HG03159 (cell line): ENCODE data around the gene TYMS.

ENCODE experiments used
- ATAC-seq: cut with Tn5 transposase; IDR thresholded peaks from one replicate; pipeline ENCODE4 v1.9.1; 2021; ENCODE audit warnings: mild to moderate bottlenecking, moderate library complexity; ENCODE audit not compliant: unreplicated experiment

The TYMS gene

DNA sequence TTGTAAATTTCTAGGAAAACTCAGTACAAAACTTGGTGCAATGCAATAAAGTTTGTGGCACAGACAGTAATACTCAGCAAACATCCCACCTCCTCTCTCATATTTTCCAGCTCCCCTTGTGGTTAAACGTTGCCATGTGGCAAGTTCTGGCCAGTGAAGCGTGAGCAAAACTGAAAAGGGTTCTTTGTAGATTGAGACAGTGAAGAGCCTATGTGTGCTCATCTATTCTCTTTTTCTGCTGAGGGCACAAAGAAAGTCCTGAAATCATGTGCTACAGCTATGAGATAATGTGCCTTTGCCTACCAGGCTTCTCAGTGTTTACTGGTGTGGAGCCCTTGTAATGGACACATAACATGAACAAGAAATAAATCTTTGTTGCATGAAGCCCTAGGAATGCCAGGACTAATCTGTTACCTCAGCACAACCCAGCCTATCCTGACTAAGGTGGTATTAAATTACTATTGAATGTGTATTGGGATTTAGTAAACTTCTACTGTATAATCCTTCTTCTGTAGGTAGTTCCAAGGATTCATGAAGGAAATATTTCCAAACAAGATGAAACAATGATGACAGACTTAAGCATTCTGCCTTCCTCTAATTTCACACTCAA lies 13.0 kb upstream of the TYMS start:
- no peak for ATAC-seq

DNA sequence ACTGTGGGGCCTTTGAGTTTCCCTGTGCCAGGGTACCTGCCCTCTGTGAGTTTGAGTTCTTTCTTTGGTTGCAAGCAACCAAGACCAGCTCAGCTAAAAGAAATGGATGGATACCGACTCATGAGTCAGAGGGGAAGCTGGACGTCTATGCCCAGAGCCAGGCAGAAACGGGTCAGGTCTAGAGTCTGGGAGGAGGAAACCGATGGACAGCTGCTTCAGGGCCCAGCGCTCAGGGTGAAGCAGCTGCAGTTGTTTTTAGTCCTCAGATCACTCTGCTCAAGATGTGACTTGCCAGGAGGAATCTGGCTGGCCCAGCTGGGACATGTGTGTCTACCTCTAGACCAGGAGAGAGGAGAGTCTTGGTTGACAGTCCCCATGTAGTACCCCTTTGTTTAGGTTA lies 10.1 kb upstream of the TYMS start:
- ATAC-seq = no peak

DNA sequence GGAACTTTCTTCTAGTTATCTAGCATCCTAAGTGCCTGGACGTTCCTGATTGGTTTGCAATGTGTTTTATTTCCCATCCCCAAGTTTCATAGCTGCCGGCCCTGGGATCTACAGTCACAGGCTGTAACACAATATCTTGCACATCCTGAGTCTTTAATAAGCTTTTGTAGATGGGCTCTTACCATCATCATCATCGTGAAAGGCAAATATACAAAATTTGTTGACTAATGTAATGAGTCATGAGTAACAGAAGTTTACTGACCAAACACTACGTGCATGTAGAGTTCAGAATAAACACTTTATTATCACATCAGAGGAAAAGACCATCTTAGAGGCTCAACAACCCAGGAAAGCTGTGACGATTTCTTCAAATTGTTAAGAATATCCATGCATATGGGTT lies 8.1 kb upstream of the TYMS start:
- ATAC-seq = no peak

DNA sequence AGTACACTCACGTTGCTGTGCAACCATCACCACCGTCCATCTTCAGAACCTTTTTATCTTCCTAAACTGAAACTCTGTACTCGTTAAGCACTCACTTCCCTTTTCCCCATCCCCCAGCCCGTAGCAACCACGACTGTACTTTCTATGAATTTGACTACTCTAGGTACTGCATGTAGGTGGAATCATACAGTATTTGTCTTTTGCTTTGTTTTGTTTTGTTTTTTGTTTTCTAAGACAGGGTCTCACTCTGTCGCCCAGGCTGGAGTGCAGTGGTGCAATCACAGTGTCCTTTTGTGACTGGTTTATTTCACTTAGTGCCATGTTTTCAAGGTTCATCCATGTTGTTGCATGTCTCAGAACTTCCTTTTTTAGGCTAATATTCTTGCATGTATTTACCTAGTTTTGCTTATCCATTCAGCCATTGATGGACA lies 7.0 kb upstream of the TYMS start:
- peak; percentile 98 for ATAC-seq

DNA sequence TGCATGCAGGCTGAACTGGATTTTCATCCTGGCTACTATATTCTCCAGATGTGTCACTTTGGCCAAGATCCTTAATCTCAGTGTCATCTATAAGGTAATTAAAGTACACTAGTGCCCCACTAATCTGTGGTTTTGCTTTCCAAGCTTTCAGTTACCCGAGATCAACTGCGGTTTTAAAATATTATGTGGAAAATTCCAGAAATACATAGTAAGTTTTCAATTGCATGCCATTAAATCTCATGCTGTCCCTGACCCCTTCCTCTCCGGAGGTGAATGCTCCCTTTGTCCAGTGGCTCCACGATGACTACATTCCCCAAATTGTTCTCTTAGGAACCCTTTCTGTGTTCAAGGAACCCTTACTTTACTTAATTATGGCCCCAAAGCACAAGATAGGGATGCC lies 5.3 kb upstream of the TYMS start:
- no peak for ATAC-seq

DNA sequence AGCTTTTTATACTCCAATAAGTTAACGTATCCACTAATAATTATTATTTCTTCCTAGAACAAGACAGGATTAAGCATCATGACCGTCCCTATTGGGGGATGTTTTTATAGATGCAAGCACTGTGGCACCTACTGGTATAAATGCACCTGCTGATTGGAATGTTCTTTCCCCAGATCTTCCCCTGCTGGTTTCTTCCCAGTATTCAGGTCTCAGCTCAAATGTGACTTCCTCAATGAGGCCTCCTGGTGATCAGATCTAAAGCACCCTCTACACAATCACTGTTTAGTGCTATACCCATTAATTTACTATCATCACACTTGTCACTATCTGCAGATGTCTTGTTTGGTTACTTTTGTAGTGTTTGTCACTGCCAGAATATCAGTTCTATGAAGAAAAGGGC lies 3.9 kb upstream of the TYMS start:
- no peak for ATAC-seq

DNA sequence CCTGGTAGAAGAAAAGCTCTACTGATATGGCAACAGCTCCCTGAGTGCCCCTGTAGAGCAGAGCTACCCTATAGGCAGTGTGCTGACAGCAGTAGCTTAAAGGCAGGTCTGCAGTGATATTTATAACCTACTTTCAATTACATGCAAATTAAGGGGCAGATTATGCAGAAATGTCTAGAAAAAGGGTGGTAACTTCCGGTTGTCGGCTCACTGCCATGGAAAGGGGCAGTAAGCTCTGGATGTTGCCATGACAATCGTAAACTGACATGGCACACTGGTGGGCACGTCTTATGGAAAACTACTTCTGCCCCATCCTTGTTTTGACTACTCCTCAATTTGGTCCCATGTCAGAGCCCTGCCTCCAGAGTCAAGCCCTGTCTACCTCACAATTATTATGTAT lies 2.9 kb upstream of the TYMS start:
- ATAC-seq = no peak

DNA sequence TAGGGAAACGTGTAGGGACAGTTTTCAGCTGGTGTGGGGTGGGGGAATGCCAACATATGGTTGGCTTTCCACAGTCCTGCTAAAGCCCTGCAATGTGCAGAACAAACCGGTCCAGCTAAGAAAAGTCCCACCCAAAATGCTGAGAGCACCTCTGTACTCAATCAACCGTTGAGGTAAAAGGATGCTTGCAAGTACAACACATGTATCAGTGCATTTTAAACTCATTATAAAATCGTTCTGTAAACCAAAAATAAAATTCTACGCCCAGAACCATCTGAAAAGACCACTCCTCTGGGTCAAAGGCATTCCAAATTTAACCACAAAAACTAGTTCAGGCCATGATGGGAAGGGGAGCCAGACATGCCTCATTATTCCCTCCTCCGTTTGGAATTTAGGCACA lies 2.0 kb upstream of the TYMS start:
- ATAC-seq = no peak

DNA sequence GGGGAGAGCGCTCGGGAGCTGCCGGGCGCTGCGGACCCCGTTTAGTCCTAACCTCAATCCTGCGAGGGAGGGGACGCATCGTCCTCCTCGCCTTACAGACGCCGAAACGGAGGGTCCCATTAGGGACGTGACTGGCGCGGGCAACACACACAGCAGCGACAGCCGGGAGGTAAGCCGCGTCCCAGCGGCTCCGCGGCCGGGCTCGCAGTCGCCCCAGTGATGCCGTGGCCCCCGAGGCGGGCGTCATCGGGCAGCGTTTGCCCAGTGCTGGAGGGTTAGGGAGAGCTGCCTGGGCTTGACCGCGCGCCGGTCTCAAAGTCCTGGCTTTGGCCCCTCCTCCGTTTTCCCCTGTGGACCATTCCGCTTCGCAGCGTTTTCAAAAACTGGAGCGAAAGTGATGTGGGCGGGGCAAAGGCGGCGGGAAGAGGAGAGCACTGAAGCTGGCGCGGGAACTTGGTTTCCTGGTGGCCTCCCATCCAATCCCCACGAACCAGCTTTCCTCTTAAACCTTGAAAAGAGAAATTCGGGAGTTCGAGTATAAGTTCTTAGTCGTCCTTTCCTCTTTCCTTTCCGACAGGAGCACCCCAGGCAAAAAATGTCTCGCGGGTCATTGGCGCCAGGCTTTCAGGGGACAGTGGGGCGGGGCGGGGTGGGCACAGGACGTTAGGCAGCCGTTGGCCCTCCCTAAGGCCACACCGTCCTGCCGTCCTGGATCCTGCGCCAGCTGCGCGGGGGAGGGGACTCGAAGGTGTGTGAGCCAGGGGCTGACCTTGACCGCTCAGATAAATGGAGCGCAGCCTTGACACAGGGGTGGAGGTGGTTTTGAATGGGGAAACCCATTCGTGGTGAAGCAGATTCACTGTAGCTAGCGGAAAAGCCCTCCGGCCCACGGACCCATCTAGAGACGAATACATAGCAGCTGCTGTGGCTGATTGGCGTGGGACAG lies 821 bp downstream of the TYMS start:
- peak; percentile 51 for ATAC-seq

DNA sequence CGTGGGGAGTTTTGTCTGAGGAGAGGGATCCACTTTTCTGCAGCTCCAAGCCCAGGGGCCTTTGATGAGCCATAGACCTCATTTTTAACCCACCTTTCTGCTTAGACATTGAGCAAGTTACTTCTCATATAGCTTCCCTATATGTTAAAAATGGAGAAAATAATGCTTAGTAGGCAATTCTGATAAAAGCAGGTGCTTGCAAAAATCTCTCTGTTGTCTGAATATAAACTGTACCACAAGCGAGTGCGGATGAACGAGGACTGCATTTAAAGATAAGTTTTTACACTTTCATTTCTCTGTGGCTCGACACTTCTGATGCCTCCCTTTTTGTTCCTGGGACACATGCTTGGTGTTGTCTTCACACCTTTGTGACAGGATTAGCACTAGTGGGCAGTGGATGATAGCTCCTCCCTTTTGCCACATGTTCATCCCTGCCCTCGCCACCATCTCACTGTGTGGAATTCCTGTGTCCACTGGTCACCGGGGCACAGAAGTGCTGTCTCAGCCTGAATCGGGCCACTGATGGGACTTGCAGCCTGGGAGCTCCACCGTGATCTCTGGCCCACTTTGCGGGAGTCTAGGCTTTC lies 1.6 kb downstream of the TYMS start:
- no peak for ATAC-seq

DNA sequence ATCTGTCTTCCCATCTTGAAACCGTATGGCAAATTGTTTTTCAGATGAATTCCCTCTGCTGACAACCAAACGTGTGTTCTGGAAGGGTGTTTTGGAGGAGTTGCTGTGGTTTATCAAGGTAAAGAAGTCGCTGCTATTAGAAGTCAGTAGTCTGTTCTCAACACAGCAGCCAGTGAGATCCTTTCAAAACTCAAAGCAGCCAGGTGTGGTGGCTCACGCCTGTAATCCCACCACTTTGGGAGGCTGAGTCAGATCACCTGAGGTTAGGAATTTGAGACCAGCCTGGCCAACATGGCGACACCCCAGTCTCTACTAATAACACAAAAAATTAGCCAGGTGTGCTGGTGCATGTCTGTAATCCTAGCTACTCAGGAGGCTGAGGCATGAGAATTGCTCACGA lies 2.1 kb downstream of the TYMS start:
- no peak for ATAC-seq

DNA sequence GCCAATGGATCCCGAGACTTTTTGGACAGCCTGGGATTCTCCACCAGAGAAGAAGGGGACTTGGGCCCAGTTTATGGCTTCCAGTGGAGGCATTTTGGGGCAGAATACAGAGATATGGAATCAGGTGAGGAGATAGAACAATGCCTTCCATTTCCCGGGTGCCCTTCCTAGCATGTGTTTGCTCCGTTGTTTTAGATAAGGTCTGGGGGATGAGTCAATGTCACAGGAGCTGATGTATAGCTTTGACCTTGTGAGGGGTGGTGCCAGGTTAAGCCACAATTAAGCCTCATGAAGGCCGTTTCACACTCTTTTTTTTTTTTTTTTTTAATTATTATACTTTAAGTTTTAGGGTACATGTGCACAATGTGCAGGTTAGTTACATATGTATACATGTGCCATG lies 4.7 kb downstream of the TYMS start:
- no peak for ATAC-seq

DNA sequence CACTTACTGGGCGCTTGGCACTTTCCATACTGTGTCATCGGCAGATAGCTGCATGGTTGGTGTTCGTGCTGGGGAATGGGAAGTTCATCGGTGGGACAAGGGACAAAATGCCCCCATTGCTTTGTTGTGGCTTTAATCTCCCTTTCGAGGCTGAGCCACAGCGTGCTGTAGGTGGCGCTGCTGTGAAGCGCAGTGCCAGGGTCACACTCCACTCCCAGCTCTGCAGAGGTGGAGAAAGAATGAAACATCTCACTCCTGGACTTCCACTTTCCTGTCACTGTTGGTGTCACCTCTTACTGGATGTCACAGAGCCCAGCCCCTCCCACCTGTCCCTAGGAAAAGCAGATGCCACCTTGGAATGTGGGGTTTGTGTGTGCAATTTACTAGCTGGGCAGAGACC lies 8.7 kb downstream of the TYMS start:
- no peak for ATAC-seq

DNA sequence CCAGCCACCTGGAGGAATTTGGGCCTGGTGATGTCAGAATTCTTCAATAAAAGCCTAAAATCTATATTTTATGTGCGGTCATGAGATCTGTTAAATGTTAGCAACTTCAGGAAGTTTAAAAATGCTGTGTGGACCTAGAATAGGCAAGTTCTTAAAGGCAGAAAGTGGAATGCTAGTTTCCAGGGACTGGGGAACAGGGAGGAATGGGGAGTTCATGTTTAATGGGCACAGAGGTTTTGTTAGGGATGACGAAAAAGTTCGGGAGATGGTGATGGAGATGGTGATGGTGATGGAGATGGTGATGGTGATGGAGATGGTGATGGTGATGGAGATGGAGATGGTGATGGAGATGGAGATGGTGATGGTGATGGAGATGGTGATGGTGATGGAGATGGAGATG lies 9.2 kb downstream of the TYMS start:
- no peak for ATAC-seq

DNA sequence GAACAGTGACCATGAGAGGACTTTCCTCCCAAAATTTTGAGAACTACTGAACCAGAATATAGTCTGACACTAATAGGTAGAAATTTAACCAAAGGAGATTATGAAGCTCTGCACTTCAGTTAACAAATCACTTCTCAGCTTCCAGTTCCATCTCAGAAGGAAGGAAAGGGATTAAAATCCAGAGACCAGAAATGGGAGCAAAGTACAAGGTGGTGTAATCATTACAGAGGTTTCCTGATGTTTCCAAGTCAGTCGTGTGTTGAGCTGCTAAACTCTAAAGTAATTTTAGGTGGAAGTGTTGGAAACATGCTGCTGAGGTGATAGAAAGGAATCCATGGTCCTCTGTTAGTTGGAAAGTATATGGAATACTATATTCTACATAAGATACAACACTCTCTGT lies 10.8 kb downstream of the TYMS start:
- ATAC-seq = no peak

DNA sequence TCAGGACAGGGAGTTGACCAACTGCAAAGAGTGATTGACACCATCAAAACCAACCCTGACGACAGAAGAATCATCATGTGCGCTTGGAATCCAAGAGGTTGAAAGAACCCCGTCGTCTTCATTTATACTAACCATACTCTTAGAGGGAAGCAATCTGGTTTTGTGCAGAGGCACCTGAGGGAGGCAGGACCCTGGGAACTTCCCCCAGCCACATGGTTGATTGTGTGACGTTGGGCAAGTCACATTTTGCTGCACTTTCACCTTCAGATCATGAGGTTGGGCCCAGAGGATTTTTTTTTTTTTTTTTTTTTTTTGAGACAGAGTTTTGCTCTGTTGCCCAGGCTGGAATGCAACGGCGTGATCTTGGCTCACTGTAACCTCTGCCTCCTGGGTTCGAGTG lies 11.6 kb downstream of the TYMS start:
- ATAC-seq = no peak

DNA sequence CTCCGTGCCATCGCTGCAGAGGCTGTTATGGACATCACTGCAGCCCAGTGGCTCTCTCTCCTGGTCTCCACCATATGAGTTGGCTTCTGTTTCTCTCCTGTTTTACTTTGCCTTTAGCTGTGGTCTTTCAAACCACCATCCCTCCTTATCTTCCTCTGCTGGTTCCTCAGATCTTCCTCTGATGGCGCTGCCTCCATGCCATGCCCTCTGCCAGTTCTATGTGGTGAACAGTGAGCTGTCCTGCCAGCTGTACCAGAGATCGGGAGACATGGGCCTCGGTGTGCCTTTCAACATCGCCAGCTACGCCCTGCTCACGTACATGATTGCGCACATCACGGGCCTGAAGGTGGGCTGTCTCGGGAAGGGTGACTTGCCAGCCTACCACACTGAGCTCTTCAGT lies 13.1 kb downstream of the TYMS start:
- ATAC-seq = no peak

DNA sequence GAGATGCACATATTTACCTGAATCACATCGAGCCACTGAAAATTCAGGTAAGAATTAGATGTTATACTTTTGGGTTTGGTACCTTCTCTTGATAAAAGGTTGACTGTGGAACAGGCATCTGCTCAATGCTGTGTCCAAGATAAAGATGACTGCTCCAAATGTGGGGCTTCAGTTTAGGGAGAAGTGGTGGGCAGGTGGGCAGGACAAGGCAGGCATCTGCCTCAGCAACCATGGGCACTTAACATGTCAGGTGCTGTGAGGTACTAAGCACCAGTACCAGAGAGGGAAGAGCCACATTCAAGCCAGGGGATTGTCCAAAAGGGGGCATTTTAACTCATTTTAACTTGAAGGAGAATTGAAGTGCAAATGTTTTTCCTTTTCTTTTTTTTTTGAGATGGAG lies 14.0 kb downstream of the TYMS start:
- ATAC-seq = no peak

DNA sequence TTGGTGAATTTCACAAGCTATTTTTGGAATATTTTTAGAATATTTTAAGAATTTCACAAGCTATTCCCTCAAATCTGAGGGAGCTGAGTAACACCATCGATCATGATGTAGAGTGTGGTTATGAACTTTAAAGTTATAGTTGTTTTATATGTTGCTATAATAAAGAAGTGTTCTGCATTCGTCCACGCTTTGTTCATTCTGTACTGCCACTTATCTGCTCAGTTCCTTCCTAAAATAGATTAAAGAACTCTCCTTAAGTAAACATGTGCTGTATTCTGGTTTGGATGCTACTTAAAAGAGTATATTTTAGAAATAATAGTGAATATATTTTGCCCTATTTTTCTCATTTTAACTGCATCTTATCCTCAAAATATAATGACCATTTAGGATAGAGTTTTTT lies 15.9 kb downstream of the TYMS start:
- ATAC-seq = no peak

DNA sequence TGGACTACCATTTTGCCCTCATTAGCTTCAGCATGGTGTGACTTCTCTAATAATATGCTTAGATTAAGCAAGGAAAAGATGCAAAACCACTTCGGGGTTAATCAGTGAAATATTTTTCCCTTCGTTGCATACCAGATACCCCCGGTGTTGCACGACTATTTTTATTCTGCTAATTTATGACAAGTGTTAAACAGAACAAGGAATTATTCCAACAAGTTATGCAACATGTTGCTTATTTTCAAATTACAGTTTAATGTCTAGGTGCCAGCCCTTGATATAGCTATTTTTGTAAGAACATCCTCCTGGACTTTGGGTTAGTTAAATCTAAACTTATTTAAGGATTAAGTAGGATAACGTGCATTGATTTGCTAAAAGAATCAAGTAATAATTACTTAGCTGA lies 16.3 kb downstream of the TYMS start:
- ATAC-seq = no peak

DNA sequence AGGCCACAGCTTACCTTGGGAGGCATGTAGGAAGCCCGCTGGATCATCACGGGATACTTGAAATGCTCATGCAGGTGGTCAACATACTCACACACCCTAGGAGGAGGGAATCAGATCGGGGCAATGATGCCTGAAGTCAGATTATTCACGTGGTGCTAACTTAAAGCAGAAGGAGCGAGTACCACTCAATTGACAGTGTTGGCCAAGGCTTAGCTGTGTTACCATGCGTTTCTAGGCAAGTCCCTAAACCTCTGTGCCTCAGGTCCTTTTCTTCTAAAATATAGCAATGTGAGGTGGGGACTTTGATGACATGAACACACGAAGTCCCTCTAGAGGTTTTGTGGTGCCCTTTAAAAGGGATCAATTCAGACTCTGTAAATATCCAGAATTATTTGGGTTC lies 17.9 kb downstream of the TYMS start:
- no peak for ATAC-seq

DNA sequence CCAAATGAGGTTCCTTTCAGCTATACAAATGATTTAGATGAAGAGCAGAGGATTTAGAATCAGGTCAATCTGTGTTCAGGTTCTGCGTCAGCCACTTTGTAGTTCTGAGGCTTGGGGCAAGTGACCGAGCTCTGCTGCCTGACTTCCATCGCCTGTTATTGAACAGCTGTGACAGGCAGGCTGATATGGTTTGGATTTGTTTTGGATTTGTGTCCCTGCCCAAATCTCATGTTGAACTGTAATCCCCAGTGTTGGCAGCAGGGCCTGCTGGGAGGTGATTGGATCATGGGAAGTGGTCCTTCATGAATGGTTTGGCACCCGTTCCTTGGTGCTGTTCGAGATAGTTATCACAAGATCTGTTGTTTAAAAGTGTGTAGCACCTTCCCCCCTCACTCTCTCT lies 18.6 kb downstream of the TYMS start:
- no peak for ATAC-seq
